IMR-90 (cell line): ENCODE results near the gene CUL4A. TPM values are rescaled to one million over a fixed set of nuclear protein-coding genes. Genes with fewer than 3 reads are reported as not detected.

ENCODE experiments used
- ATAC-seq: fragments of 200-7000 bp; cut with Tn5 transposase; 2 replicates; pipeline ENCODE4 v1.9.1; 2020; ENCODE audit warnings: low read depth, mild to moderate bottlenecking, moderate library complexity
- BruUV-seq: library from RNA; stranded (reverse); fragments of 400-500 nt; replicated peaks from 2 replicates; lab custom pipeline; 2021; lab: Mats Ljungman, UMichigan
- CTCF ChIA-PET: fragments of 300-600 bp; formaldehyde crosslinking; extraction: SDS; loops from one replicate; lab custom pipeline; 2021; ENCODE audit warnings: antibody characterized with exemption; lab: Yijun Ruan, JAX
- POLR2A ChIA-PET: fragments of 300-600 bp; sonication (Branson Sonifier 250); formaldehyde crosslinking; loops from one replicate; lab custom pipeline; 2022; ENCODE audit warnings: antibody characterized with exemption; ENCODE audit not compliant: unreplicated experiment; lab: Charles Lee
- DNase-seq: peaks from one replicate; pipeline ENCODE4 v3.0.0; 2013
- H2AFZ ChIP-seq: replicated peaks from 2 replicates; pipeline ENCODE3; 2013; ENCODE audit warnings: low read length, mild to moderate bottlenecking; ENCODE audit not compliant: poor library complexity
- H2AK5ac ChIP-seq: 2 replicates; pipeline ENCODE4 v1.6.1; 2013; ENCODE audit warnings: low read depth, low read length, inconsistent platforms
- H2AK9ac ChIP-seq: replicated peaks from 2 replicates; pipeline ENCODE3; 2013; ENCODE audit warnings: mild to moderate bottlenecking, low read depth, low read length, moderate library complexity; ENCODE audit not compliant: poor library complexity
- H2BK120ac ChIP-seq: 2 replicates; pipeline ENCODE4 v1.6.1; 2013; ENCODE audit warnings: low read depth, low read length, inconsistent platforms
- H2BK15ac ChIP-seq: 3 replicates; pipeline ENCODE4 v1.6.1; 2013; ENCODE audit warnings: low read depth, low read length, inconsistent platforms
- H2BK20ac ChIP-seq: 2 replicates; pipeline ENCODE4 v1.6.1; 2013; ENCODE audit warnings: low read depth, mild to moderate bottlenecking, inconsistent platforms, low read length, moderate library complexity
- H2BK5ac ChIP-seq: 2 replicates; pipeline ENCODE4 v1.6.1; 2013; ENCODE audit warnings: mild to moderate bottlenecking, low read depth, low read length, inconsistent platforms; ENCODE audit not compliant: poor library complexity, severe bottlenecking
- H3K14ac ChIP-seq: replicated peaks from 2 replicates; pipeline ENCODE4 v1.6.1; 2013; ENCODE audit warnings: low read depth, low read length, inconsistent platforms
- H3K18ac ChIP-seq: 2 replicates; pipeline ENCODE4 v1.6.1; 2013; ENCODE audit warnings: low read depth, low read length, control low read depth
- H3K23ac ChIP-seq: 2 replicates; pipeline ENCODE4 v1.6.1; 2013; ENCODE audit warnings: low read depth, low read length, inconsistent platforms
- H3K27ac ChIP-seq: 2 replicates; pipeline ENCODE4 v1.5.1; 2013; ENCODE audit warnings: mild to moderate bottlenecking, control low read depth, low read length; ENCODE audit not compliant: insufficient read depth
- H3K27me3 ChIP-seq: 2 replicates; pipeline ENCODE4 v1.6.1; 2013; ENCODE audit warnings: low read length; ENCODE audit not compliant: control insufficient read depth, insufficient read depth
- H3K36me3 ChIP-seq: 2 replicates; pipeline ENCODE4 v1.6.1; 2013; ENCODE audit warnings: low read length, mixed read lengths; ENCODE audit not compliant: control insufficient read depth, insufficient read depth
- H3K4ac ChIP-seq: 2 replicates; pipeline ENCODE4 v1.6.1; 2013; ENCODE audit warnings: low read depth, low read length, inconsistent platforms
- H3K4me1 ChIP-seq: 2 replicates; pipeline ENCODE4 v1.6.1; 2013; ENCODE audit warnings: low read length, mixed read lengths; ENCODE audit not compliant: control insufficient read depth, insufficient read depth
- H3K4me2 ChIP-seq: 2 replicates; pipeline ENCODE4 v1.6.1; 2013; ENCODE audit warnings: low read depth, mild to moderate bottlenecking, control low read depth, low read length, moderate library complexity
- H3K4me3 ChIP-seq: 2 replicates; pipeline ENCODE4 v1.5.1; 2013; ENCODE audit warnings: low read depth, mild to moderate bottlenecking, control low read depth, low read length, moderate library complexity; ENCODE audit not compliant: insufficient read depth
- H3K56ac ChIP-seq: 2 replicates; pipeline ENCODE4 v1.6.1; 2013; ENCODE audit warnings: low read length, inconsistent platforms; ENCODE audit not compliant: insufficient read depth; ENCODE audit errors: extremely low read depth
- H3K79me1 ChIP-seq, 2 experiments: 2 replicates each; pipeline ENCODE4 v1.6.1; 2013; ENCODE audit warnings: low read length in 2 of 2, inconsistent platforms in 1 of 2, low read depth in 1 of 2
- H3K9ac ChIP-seq: 2 replicates; pipeline ENCODE4 v1.6.1; 2013; ENCODE audit warnings: low read depth, low read length, control low read depth
- H3K9me1 ChIP-seq: 2 replicates; pipeline ENCODE4 v1.6.1; 2013; ENCODE audit warnings: low read length, inconsistent platforms; ENCODE audit not compliant: insufficient read depth
- H3K9me3 ChIP-seq: 2 replicates; pipeline ENCODE4 v1.6.1; 2013; ENCODE audit warnings: low read length; ENCODE audit not compliant: control insufficient read depth, insufficient read depth
- H4K20me1 ChIP-seq: 2 replicates; pipeline ENCODE4 v1.6.1; 2013; ENCODE audit warnings: low read length, inconsistent platforms; ENCODE audit not compliant: insufficient read depth
- H4K5ac ChIP-seq: 2 replicates; pipeline ENCODE4 v1.6.1; 2013; ENCODE audit warnings: mild to moderate bottlenecking, low read depth, low read length, control low read depth
- H4K8ac ChIP-seq, 2 experiments: 2 replicates each; pipeline ENCODE4 v1.6.1; 2013; ENCODE audit warnings: low read depth in 2 of 2, low read length in 2 of 2, control low read depth in 1 of 2, inconsistent platforms in 1 of 2
- H4K91ac ChIP-seq: 2 replicates; pipeline ENCODE4 v1.6.1; 2013; ENCODE audit warnings: low read depth, low read length, inconsistent platforms; ENCODE audit not compliant: insufficient read depth
- CEBPB ChIP-seq: IDR thresholded peaks from 2 replicates; pipeline ENCODE4 v1.6.1; 2012; ENCODE audit warnings: low read depth, low read length, improper control_type of control experiment
- CHD1 ChIP-seq: IDR thresholded peaks from 2 replicates; pipeline ENCODE4 v1.6.1; 2012; ENCODE audit warnings: low read depth, low read length, improper control_type of control experiment
- FOS ChIP-seq: fragments of 150-350 bp; IDR thresholded peaks from 2 replicates; pipeline ENCODE4 v1.6.1; 2016; ENCODE audit warnings: low read depth, low read length
- MAFK ChIP-seq: IDR thresholded peaks from 2 replicates; pipeline ENCODE4 v1.6.1; 2012; ENCODE audit warnings: low read depth, low read length, improper control_type of control experiment
- MAZ ChIP-seq: IDR thresholded peaks from 2 replicates; pipeline ENCODE4 v1.6.1; 2012; ENCODE audit warnings: low read depth, mild to moderate bottlenecking, low read length, improper control_type of control experiment, moderate library complexity, borderline replicate concordance
- MXI1 ChIP-seq: IDR thresholded peaks from 2 replicates; pipeline ENCODE4 v1.6.1; 2012; ENCODE audit warnings: low read depth, mild to moderate bottlenecking, low read length, moderate library complexity, borderline replicate concordance
- NFE2L2 ChIP-seq: fragments of 150-350 bp; IDR thresholded peaks from 2 replicates; pipeline ENCODE4 v1.6.1; 2016; ENCODE audit warnings: low read depth, mild to moderate bottlenecking, low read length
- POLR2A ChIP-seq: IDR thresholded peaks from 2 replicates; pipeline ENCODE4 v1.6.1; 2012; ENCODE audit warnings: mild to moderate bottlenecking, low read depth, low read length
- RAD21 ChIP-seq: IDR thresholded peaks from 2 replicates; pipeline ENCODE4 v1.6.1; 2012; ENCODE audit warnings: low read length, improper control_type of control experiment
- RCOR1 ChIP-seq: IDR thresholded peaks from 2 replicates; pipeline ENCODE4 v1.6.1; 2012; ENCODE audit warnings: mild to moderate bottlenecking, low read length, improper control_type of control experiment; ENCODE audit not compliant: insufficient replicate concordance
- RFX5 ChIP-seq: IDR thresholded peaks from 2 replicates; pipeline ENCODE4 v1.8.0; 2012; ENCODE audit warnings: low read depth, mild to moderate bottlenecking, low read length, moderate library complexity
- SMC3 ChIP-seq: fragments of 150-350 bp; IDR thresholded peaks from 2 replicates; pipeline ENCODE4 v1.6.1; 2016; ENCODE audit warnings: low read depth, mild to moderate bottlenecking, antibody characterized with exemption, low read length, moderate library complexity
- WGBS, 2 experiments: methylation state at CpG; one replicate each; pipeline versions ENCODE4 v1.1.5 to v1.1.7; 2013; ENCODE audit warnings: missing lambda C conversion rate in 2 of 2; ENCODE audit not compliant: insufficient read length in 1 of 2; ENCODE audit errors: extremely low coverage in 2 of 2; 5-methylcytosine and 5-hydroxymethylcytosine counted together
- dilution Hi-C: fragments of 300-500 bp; cut with HindIII; formaldehyde crosslinking; loops from one replicate; pipeline ENCODE4 v1.14.3; 2018; ENCODE audit warnings: low sequenced_read_pairs; ENCODE audit not compliant: unreplicated experiment
- in situ Hi-C: fragments of 300-500 bp; cut with MboI; formaldehyde crosslinking; loops from 3 replicates; pipeline ENCODE4 v1.14.3; 2019; ENCODE audit warnings: low sequenced_read_pairs, inconsistent platforms, mixed read lengths
- intact Hi-C: fragments of 100-400 bp; cut with micrococcal nuclease; formaldehyde crosslinking; loops from 2 replicates; pipeline ENCODE4 v1.10.0; 2022
- polyA plus RNA-seq, 3 experiments: library from polyadenylated mRNA; depleted of rRNA; stranded (reverse); fragments of >200 nt; gene quantifications; 2 replicates each; pipeline ENCODE4 v1.2.3, GENCODE V29; 2012; ENCODE audit warnings: low replicate concordance in 1 of 3
- total RNA-seq: library from RNA; depleted of rRNA; stranded (reverse); fragments of >200 nt; gene quantifications from 2 replicates; pipeline ENCODE4 v1.2.3, GENCODE V29; 2012
- TF ChIP-seq, protein P1 (sequence below): fragments of 150-350 bp; IDR thresholded peaks from 2 replicates; pipeline ENCODE4 v1.6.1; 2017; ENCODE audit warnings: mild to moderate bottlenecking, antibody characterized with exemption, low read length, low read depth
- TF ChIP-seq, protein P2 (sequence below): conservative IDR thresholded peaks from 2 replicates; pipeline ENCODE4 v1.5.1; 2012; ENCODE audit warnings: mild to moderate bottlenecking, low read depth, low read length, improper control_type of control experiment
- TF ChIP-seq, protein P3 (sequence below): fragments of 150-350 bp; IDR thresholded peaks from 2 replicates; pipeline ENCODE4 v1.6.1; 2016; ENCODE audit warnings: low read depth, mild to moderate bottlenecking, low read length, moderate library complexity, borderline replicate concordance

The CUL4A gene
- total and polyA plus RNA-seq, 2 of the 4 experiments (the other 2 are of a cell fraction), result 86.0 to 146 TPM

DNA sequence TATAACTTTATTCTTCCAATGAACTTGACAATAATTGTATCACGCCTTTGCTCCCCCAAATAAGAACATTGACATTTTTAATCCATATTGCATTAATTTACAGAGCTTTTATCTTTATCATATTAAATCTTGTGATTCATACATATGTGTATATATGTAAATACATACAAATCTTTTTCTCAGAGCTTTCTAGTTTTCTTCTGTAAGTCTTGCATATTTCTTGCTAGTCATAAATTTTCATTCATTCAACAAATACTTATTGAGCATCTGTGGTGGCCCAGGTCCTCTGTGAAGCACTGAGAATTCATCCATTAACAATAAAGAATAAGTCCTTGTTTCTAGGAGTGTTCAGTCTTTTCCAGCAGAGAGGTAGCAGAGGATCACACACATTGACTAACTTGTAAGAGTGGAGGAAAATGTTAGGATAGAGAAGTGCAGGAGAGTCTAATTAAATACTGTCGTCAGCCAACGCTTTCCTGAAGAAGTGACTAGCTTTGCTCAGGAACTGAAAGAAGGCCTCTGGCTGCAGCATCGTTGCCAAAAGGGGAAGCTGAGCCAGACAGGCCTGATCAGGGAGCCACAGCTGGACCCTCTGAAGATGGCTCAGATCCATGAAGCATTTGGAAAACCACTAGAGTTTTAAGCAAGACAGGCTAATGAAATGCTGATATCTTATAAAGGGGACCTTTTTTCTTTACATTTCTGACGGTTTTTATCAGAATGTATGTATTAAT, 49.1 kb downstream of the CUL4A start:
- Histone ChIP-seq H2BK20ac (no peak overlapping the region), H3K23ac (no peak overlapping the region), H3K27ac (no peak overlapping the region), H4K91ac (no peak overlapping the region), H2BK120ac (no peak overlapping the region), H2BK15ac (no peak overlapping the region), H4K5ac (no peak overlapping the region), H3K18ac (no peak overlapping the region), H3K4ac (no peak overlapping the region), H3K14ac (no peak overlapping the region), H3K9me1 (no peaks in the 10 kb centered on the region), H3K4me2 (no peak overlapping the region), H4K20me1 (no peaks in the 10 kb centered on the region), H3K36me3 (peaks cover 47% of the 10 kb centered on the region), H3K79me1 (peaks cover 4 to 19% of the 10 kb centered on the region in 2 experiments; a peak in 2 of 4 replicates), H3K4me1 (no peaks in the 10 kb centered on the region; the same call in 1 of the 2 replicates), H3K56ac (no peak overlapping the region), H3K27me3 (no peaks in the 10 kb centered on the region), H2AFZ (no peak overlapping the region), H4K8ac (no peak overlapping the region), H2AK5ac (no peak overlapping the region), H3K4me3 (no peak overlapping the region), H3K9me3 (no peaks in the 10 kb centered on the region), H2BK5ac (no peak overlapping the region), H3K9ac (no peak overlapping the region), H2AK9ac (no peak overlapping the region)
- DNase-seq (no peak), ATAC-seq (no peak)
- intact Hi-C loops, result no loop called here
- no TSS peak for BruUV-seq
- in situ Hi-C loops, result no loop called here
- ChIA-PET CTCF (interaction anchor here (0.7 to 1.2 kb wide), 2 partner anchors 9 to 115 kb away, joined by 3 to 4 read pairs; no protein-coding TSS in a partner anchor), POLR2A (interaction anchor here (0.5 kb wide), 1 partner anchor 34 kb away, joined by 11 read pairs; no protein-coding TSS in a partner anchor)
- 90% methylated on average over 3 of the region's 5 CpGs; no CpG with 5 or more reads in 1 of the 2 experiments for WGBS, 2 experiments
- dilution Hi-C loops, result no loop called here
- TF ChIP-seq MXI1 (no peak), NFE2L2 (no peak), MAZ (no peak), RFX5 (no peak), CHD1 (no peak), MAFK (no peak), POLR2A (no peak), CEBPB (no peak), RCOR1 (no peak), SMC3 (no peak), FOS (no peak), RAD21 (no peak)
- TF ChIP-seq, protein P1, sequence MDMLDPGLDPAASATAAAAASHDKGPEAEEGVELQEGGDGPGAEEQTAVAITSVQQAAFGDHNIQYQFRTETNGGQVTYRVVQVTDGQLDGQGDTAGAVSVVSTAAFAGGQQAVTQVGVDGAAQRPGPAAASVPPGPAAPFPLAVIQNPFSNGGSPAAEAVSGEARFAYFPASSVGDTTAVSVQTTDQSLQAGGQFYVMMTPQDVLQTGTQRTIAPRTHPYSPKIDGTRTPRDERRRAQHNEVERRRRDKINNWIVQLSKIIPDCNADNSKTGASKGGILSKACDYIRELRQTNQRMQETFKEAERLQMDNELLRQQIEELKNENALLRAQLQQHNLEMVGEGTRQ, result no peak
- TF ChIP-seq, protein P2, sequence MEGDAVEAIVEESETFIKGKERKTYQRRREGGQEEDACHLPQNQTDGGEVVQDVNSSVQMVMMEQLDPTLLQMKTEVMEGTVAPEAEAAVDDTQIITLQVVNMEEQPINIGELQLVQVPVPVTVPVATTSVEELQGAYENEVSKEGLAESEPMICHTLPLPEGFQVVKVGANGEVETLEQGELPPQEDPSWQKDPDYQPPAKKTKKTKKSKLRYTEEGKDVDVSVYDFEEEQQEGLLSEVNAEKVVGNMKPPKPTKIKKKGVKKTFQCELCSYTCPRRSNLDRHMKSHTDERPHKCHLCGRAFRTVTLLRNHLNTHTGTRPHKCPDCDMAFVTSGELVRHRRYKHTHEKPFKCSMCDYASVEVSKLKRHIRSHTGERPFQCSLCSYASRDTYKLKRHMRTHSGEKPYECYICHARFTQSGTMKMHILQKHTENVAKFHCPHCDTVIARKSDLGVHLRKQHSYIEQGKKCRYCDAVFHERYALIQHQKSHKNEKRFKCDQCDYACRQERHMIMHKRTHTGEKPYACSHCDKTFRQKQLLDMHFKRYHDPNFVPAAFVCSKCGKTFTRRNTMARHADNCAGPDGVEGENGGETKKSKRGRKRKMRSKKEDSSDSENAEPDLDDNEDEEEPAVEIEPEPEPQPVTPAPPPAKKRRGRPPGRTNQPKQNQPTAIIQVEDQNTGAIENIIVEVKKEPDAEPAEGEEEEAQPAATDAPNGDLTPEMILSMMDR, result no peak
- TF ChIP-seq, protein P3, sequence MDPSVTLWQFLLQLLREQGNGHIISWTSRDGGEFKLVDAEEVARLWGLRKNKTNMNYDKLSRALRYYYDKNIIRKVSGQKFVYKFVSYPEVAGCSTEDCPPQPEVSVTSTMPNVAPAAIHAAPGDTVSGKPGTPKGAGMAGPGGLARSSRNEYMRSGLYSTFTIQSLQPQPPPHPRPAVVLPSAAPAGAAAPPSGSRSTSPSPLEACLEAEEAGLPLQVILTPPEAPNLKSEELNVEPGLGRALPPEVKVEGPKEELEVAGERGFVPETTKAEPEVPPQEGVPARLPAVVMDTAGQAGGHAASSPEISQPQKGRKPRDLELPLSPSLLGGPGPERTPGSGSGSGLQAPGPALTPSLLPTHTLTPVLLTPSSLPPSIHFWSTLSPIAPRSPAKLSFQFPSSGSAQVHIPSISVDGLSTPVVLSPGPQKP, result no peak
